K562 (cell line): ENCODE results near the gene ANKLE2. TPM values are rescaled to one million over a fixed set of nuclear protein-coding genes. Genes with fewer than 3 reads are reported as not detected.

Experiments used
- CBX1 ChIP-seq: sonication (generic); IDR thresholded peaks from 2 replicates; pipeline ENCODE4 v1.6.1; 2016; ENCODE audit warnings: antibody characterized with exemption, low read depth, mild to moderate bottlenecking
- CBX8 ChIP-seq: fragments of 200-600 bp; sonication (generic); IDR thresholded peaks from 2 replicates; pipeline ENCODE4 v1.6.1; 2012; ENCODE audit warnings: borderline replicate concordance, mixed run types, low read depth, mild to moderate bottlenecking, moderate library complexity, mixed read lengths, low read length, control low read depth, inconsistent platforms; ENCODE audit not compliant: poor library complexity, severe bottlenecking; ENCODE audit errors: extremely low read depth
- KDM4B ChIP-seq, 2 experiments: fragments of 450-650 bp in 1 of 2; sonication (generic) in 1 of 2; IDR thresholded peaks; 2 replicates each; pipeline ENCODE4 v1.6.1; 2016 to 2017; ENCODE audit warnings: borderline replicate concordance in 2 of 2, antibody characterized with exemption in 1 of 2, low read depth in 1 of 2, mild to moderate bottlenecking in 1 of 2
- MAZ ChIP-seq, 2 experiments: fragments of 450-650 bp in 1 of 2; sonication (generic) in 1 of 2; formaldehyde crosslinking; IDR thresholded peaks in 1 of 2; conservative IDR thresholded peaks in 1 of 2; 2 replicates each; pipeline versions ENCODE4 v1.4.0 to v1.5.0; 2020; ENCODE audit warnings: mild to moderate bottlenecking in 1 of 2, missing genetic modification reagents in 1 of 2
- MECOM ChIP-seq: fragments of 250-450 bp; sonication (Bioruptor Pico); IDR thresholded peaks from 2 replicates; pipeline ENCODE4 v1.8.0; 2022; ENCODE audit warnings: inconsistent platforms
- NELFE ChIP-seq: IDR thresholded peaks from 2 replicates; pipeline ENCODE4 v1.6.1; 2011; ENCODE audit warnings: mild to moderate bottlenecking; ENCODE audit not compliant: insufficient read depth, insufficient read length
- RBM15 ChIP-seq: fragments of 200-400 bp; formaldehyde crosslinking; IDR thresholded peaks from 2 replicates; pipeline ENCODE4 v1.6.1; 2018; ENCODE audit warnings: mild to moderate bottlenecking, low read length, moderate library complexity; ENCODE audit not compliant: insufficient read depth
- SAP30 ChIP-seq: fragments of 200-600 bp; sonication (generic); IDR thresholded peaks from 2 replicates; pipeline ENCODE4 v1.6.1; 2012; ENCODE audit warnings: borderline replicate concordance, low read depth, mild to moderate bottlenecking, moderate library complexity, low read length, control low read depth, inconsistent platforms; ENCODE audit not compliant: insufficient read depth, poor library complexity, severe bottlenecking
- SRSF7 ChIP-seq: fragments of 200-400 bp; formaldehyde crosslinking; optimal IDR thresholded peaks from 2 replicates; pipeline ENCODE3; 2017; ENCODE audit warnings: mild to moderate bottlenecking, low read depth, low read length
- TAF7 ChIP-seq: fragments of 450-650 bp; IDR thresholded peaks from 2 replicates; pipeline ENCODE4 v1.6.1; 2016; ENCODE audit warnings: missing genetic modification characterization, missing compliant biosample characterization
- TRIM24 ChIP-seq, 2 experiments: fragments of 450-650 bp; IDR thresholded peaks; 2 replicates each; pipeline ENCODE4 v1.6.1; 2016
- TSC22D4 ChIP-seq: fragments of 450-650 bp; IDR thresholded peaks from 2 replicates; pipeline ENCODE4 v1.6.1; 2016; ENCODE audit warnings: missing genetic modification characterization, missing biosample characterization, control low read depth
- YBX1 ChIP-seq: fragments of 450-650 bp; IDR thresholded peaks from 2 replicates; pipeline ENCODE4 v1.7.1; 2016; ENCODE audit warnings: mild to moderate bottlenecking
- ZNF263 ChIP-seq: sonication (generic); formaldehyde crosslinking; IDR thresholded peaks from 2 replicates; pipeline ENCODE4 v1.8.0; 2022; ENCODE audit warnings: mild to moderate bottlenecking, missing genetic modification reagents, borderline replicate concordance
- polyA plus RNA-seq, 8 experiments: library from polyadenylated mRNA; depleted of rRNA in 4 of 8; stranded (reverse) in 5 of 8; unstranded in 3 of 8; fragments of >200 nt; fragmentation: Nextera tagmentation in 2 of 8; fragmentation: Illumina TruSeq in 1 of 8; extraction: Ambion mirVana in 2 of 8; extraction: Trizol in 1 of 8; gene quantifications; 2 replicates each; pipeline versions ENCODE4 v1.2.1 to v1.2.3, GENCODE V29; 2011 to 2014; ENCODE audit warnings: inconsistent platforms in 1 of 8, missing spikeins in 1 of 8
- total RNA-seq, 7 experiments: library from RNA; depleted of rRNA in 6 of 7; stranded (reverse); fragments of >200 nt in 6 of 7; fragmentation: Illumina TruSeq in 2 of 7; extraction: Trizol in 2 of 7; gene quantifications; 2 replicates each; pipeline versions ENCODE4 v1.2.1 to v1.2.3, GENCODE V29; 2011 to 2021; ENCODE audit warnings: low replicate concordance in 1 of 7
- TF ChIP-seq, protein P1 (sequence below): sonication (generic); formaldehyde crosslinking; IDR thresholded peaks from 2 replicates; pipeline ENCODE4 v1.8.0; 2022; ENCODE audit warnings: mild to moderate bottlenecking, missing genetic modification reagents
- TF ChIP-seq, protein P2 (sequence below): fragments of 450-650 bp; formaldehyde crosslinking; conservative IDR thresholded peaks from 2 replicates; pipeline ENCODE4 v1.4.0; 2022; ENCODE audit warnings: mild to moderate bottlenecking, missing genetic modification characterization
- TF ChIP-seq, protein P3 (sequence below): fragments of 250-450 bp; sonication (Bioruptor Pico); IDR thresholded peaks from 2 replicates; pipeline ENCODE4 v1.5.0; 2022; ENCODE audit warnings: mild to moderate bottlenecking
- TF ChIP-seq, protein P4 (sequence below): fragments of 250-450 bp; sonication (Bioruptor Pico); IDR thresholded peaks from 2 replicates; pipeline ENCODE4 v1.4.0; 2020

ANKLE2 gene
- total and polyA plus RNA-seq, 9 of the 15 experiments (the other 6 are each of a cell fraction or from before 2014, with no cell fraction given), result 3.2 to 57.7 (median 45.6) TPM

DNA sequence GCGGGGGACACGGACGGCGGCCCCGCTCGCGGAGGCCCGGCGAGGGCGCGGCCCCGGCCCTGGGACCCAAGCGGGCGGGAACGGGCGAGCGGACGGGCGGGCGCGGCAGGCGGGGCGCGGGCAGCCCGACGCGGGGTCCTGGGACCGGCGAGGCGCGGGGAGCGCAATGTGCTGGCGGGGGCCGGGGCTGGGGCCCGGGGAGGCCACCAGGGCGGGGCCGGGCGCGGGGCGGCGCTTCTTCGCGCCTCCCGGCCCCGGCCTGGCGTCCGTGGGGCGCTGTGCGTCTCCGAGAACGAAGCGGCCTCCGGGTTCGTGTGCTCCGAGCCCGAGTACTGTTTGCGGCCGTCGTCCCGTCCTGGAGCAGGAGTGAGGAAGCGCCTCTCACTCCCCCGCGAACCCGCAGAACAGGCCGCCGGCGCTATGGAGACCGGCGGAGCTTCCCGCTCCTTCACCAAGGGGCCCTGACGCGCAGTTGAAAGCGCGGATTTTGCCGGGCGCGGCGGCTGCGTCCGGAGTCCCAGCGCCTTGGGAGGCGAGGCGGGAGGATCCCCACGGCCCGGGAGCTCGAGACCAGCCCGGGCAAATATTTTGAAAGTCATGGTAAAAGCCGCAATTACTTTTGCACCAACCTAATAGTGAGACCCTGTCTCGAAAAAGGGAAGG, 420 bp upstream of the ANKLE2 start (continued):
- TF ChIP-seq TRIM24 (IDR thresholded peaks at IDR 0.05), result no peak
- no peak for TF ChIP-seq SRSF7
- TF ChIP-seq CBX8, result no peak
- TF ChIP-seq KDM4B (IDR thresholded peaks at IDR 0.05; ENCODE audit: borderline replicate concordance in 2 of 2, low read depth in 1 of 2), result no peak
- TF ChIP-seq MECOM (CRISPR knock-in tag), result no peak
- no peak for TF ChIP-seq NELFE
- no peak for TF ChIP-seq TSC22D4 (tag)
- TF ChIP-seq ZNF263, result 0 out of 2 replicates have a peak, but pooled peaks have one; percentile 23
- TF ChIP-seq, protein P1, sequence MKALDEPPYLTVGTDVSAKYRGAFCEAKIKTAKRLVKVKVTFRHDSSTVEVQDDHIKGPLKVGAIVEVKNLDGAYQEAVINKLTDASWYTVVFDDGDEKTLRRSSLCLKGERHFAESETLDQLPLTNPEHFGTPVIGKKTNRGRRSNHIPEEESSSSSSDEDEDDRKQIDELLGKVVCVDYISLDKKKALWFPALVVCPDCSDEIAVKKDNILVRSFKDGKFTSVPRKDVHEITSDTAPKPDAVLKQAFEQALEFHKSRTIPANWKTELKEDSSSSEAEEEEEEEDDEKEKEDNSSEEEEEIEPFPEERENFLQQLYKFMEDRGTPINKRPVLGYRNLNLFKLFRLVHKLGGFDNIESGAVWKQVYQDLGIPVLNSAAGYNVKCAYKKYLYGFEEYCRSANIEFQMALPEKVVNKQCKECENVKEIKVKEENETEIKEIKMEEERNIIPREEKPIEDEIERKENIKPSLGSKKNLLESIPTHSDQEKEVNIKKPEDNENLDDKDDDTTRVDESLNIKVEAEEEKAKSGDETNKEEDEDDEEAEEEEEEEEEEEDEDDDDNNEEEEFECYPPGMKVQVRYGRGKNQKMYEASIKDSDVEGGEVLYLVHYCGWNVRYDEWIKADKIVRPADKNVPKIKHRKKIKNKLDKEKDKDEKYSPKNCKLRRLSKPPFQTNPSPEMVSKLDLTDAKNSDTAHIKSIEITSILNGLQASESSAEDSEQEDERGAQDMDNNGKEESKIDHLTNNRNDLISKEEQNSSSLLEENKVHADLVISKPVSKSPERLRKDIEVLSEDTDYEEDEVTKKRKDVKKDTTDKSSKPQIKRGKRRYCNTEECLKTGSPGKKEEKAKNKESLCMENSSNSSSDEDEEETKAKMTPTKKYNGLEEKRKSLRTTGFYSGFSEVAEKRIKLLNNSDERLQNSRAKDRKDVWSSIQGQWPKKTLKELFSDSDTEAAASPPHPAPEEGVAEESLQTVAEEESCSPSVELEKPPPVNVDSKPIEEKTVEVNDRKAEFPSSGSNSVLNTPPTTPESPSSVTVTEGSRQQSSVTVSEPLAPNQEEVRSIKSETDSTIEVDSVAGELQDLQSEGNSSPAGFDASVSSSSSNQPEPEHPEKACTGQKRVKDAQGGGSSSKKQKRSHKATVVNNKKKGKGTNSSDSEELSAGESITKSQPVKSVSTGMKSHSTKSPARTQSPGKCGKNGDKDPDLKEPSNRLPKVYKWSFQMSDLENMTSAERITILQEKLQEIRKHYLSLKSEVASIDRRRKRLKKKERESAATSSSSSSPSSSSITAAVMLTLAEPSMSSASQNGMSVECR (CRISPR knock-in tag), result no peak
- TF ChIP-seq, protein P2, sequence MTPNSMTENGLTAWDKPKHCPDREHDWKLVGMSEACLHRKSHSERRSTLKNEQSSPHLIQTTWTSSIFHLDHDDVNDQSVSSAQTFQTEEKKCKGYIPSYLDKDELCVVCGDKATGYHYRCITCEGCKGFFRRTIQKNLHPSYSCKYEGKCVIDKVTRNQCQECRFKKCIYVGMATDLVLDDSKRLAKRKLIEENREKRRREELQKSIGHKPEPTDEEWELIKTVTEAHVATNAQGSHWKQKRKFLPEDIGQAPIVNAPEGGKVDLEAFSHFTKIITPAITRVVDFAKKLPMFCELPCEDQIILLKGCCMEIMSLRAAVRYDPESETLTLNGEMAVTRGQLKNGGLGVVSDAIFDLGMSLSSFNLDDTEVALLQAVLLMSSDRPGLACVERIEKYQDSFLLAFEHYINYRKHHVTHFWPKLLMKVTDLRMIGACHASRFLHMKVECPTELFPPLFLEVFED (CRISPR knock-in tag), result no peak
- no peak for TF ChIP-seq RBM15
- TF ChIP-seq SAP30, result no peak
- TF ChIP-seq, protein P3, sequence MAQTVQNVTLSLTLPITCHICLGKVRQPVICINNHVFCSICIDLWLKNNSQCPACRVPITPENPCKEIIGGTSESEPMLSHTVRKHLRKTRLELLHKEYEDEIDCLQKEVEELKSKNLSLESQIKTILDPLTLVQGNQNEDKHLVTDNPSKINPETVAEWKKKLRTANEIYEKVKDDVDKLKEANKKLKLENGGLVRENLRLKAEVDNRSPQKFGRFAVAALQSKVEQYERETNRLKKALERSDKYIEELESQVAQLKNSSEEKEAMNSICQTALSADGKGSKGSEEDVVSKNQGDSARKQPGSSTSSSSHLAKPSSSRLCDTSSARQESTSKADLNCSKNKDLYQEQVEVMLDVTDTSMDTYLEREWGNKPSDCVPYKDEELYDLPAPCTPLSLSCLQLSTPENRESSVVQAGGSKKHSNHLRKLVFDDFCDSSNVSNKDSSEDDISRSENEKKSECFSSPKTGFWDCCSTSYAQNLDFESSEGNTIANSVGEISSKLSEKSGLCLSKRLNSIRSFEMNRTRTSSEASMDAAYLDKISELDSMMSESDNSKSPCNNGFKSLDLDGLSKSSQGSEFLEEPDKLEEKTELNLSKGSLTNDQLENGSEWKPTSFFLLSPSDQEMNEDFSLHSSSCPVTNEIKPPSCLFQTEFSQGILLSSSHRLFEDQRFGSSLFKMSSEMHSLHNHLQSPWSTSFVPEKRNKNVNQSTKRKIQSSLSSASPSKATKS (CRISPR knock-in tag), result no peak
- TF ChIP-seq MAZ (CRISPR knock-in tag; conservative IDR thresholded peaks at IDR 0.05 in 1 of 2, IDR thresholded peaks at IDR 0.05 in 1 of 2), result peak; percentile 74 to 86
- TF ChIP-seq TAF7 (tag), result peak; percentile 38; the same call in 1 of the 2 replicates
- peak; percentile 32; the same call in 1 of the 2 replicates for TF ChIP-seq CBX1
- no peak for TF ChIP-seq YBX1
- TF ChIP-seq, protein P4, sequence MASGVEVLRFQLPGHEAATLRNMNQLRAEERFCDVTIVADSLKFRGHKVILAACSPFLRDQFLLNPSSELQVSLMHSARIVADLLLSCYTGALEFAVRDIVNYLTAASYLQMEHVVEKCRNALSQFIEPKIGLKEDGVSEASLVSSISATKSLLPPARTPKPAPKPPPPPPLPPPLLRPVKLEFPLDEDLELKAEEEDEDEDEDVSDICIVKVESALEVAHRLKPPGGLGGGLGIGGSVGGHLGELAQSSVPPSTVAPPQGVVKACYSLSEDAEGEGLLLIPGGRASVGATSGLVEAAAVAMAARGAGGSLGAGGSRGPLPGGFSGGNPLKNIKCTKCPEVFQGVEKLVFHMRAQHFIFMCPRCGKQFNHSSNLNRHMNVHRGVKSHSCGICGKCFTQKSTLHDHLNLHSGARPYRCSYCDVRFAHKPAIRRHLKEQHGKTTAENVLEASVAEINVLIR (CRISPR knock-in tag), result no peak
